Measurements from ENCODE around the gene UBE2QL1.

UBE2QL1 gene

DNA sequence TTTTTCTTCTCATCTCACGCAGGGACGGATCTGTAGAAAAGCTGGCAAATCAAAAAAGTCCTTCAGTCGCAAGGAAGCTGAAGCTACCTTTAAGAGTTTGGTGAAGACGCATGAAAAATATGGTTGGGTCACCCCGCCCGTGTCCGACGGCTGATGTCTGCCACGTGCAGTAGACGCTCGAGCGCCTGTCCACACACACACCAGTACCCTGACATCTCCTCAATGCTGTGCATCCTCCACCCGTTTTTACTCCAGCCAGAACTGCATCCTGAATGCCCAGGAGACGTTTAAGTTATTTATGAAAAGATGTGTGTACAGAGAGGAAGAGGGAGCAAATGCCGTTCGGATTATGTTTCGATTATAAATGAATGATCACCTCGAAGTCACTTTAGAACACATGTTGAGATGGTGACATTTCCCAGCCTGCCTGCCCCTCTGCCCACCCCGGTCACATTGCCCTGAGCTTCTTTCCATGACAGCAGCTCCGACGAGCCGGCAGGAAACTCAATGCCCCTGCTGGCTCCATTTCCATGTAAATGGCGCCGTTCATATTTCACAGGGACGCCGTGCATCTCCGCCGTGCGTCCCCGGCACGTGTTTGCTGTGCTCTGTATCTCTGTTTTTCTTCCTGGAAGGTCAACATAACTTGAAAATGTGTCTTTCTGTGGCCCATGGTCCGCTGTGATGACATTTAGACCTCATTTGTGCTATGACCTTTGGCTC, 42.7 kb downstream of the UBE2QL1 start:
- Histone ChIP-seq H3K4me1 (peaks cover 0 to 9% (median 0%) of the 10 kb centered on the region in 4 donors), H3K9me3 (no peaks in the 10 kb centered on the region), H3K27ac (no peak overlapping the region), H3K4me3 (no peak overlapping the region), H3K27me3 (no peaks in the 10 kb centered on the region), H3K36me3 (peaks cover 0 to 9% (median 3%) of the 10 kb centered on the region in 3 donors)
- DNase-seq = no peak
- TF ChIP-seq, protein P1, sequence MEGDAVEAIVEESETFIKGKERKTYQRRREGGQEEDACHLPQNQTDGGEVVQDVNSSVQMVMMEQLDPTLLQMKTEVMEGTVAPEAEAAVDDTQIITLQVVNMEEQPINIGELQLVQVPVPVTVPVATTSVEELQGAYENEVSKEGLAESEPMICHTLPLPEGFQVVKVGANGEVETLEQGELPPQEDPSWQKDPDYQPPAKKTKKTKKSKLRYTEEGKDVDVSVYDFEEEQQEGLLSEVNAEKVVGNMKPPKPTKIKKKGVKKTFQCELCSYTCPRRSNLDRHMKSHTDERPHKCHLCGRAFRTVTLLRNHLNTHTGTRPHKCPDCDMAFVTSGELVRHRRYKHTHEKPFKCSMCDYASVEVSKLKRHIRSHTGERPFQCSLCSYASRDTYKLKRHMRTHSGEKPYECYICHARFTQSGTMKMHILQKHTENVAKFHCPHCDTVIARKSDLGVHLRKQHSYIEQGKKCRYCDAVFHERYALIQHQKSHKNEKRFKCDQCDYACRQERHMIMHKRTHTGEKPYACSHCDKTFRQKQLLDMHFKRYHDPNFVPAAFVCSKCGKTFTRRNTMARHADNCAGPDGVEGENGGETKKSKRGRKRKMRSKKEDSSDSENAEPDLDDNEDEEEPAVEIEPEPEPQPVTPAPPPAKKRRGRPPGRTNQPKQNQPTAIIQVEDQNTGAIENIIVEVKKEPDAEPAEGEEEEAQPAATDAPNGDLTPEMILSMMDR (IDR thresholded peaks at IDR 0.05) = no peak
- intact Hi-C loops (cut with DNase I; ENCODE audit: low total_unique reads) = no loop called here

DNA sequence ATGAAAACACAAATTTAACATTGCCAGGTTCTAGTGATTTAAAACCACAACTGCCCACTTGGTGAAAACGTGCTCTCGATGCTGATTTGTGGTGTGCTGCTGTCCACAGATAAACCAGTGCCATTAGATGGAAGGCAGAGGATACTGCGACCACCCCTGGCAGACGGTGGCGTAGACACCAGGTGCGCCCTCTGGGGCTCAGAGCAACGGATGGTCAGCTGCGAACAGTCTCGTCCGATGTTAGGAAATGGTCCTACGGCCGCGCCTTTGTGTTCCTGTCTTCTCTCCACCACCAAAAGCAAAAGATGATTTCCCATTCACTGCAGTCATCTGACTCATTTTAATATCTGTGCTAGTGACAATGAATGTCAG, 43.2 kb downstream of the UBE2QL1 start:
- Histone ChIP-seq H3K4me3 (no peak overlapping the region), H3K4me1 (peaks cover 0 to 9% (median 0%) of the 10 kb centered on the region in 4 donors), H3K27me3 (no peaks in the 10 kb centered on the region), H3K27ac (no peak overlapping the region), H3K9me3 (no peaks in the 10 kb centered on the region), H3K36me3 (peaks cover 0 to 9% (median 3%) of the 10 kb centered on the region in 3 donors)
- TF ChIP-seq, protein P1 (IDR thresholded peaks at IDR 0.05) = no peak
- no peak for DNase-seq
- intact Hi-C loops (cut with DNase I; ENCODE audit: low total_unique reads) = no loop called here

DNA sequence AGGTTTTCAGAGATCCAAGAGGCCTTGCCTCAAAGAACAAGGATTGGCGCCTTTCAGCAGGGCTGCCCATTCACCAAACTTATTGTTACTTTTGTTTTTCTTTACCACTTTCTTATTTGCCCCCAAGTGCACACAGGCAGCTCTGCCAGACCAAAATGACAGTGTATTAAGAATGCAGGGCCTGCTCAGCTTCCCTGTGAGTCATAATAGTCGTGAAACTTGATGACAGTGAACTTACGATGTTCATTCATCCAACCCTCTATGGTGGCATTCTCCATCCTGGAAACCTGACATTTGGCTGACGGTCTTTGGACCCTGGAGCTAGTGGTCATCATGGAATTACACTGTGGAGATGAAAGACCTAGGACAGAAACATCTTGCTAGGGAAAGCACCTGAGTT, 44.3 kb downstream of the UBE2QL1 start:
- Histone ChIP-seq H3K4me3 (no peak overlapping the region), H3K4me1 (peaks cover 0 to 9% (median 0%) of the 10 kb centered on the region in 4 donors), H3K9me3 (no peaks in the 10 kb centered on the region), H3K27me3 (no peaks in the 10 kb centered on the region), H3K36me3 (peaks cover 0 to 9% (median 3%) of the 10 kb centered on the region in 3 donors), H3K27ac (no peak overlapping the region)
- intact Hi-C loops (cut with DNase I; ENCODE audit: low total_unique reads) = no loop called here
- DNase-seq = no peak
- TF ChIP-seq, protein P1 (IDR thresholded peaks at IDR 0.05) = no peak

DNA sequence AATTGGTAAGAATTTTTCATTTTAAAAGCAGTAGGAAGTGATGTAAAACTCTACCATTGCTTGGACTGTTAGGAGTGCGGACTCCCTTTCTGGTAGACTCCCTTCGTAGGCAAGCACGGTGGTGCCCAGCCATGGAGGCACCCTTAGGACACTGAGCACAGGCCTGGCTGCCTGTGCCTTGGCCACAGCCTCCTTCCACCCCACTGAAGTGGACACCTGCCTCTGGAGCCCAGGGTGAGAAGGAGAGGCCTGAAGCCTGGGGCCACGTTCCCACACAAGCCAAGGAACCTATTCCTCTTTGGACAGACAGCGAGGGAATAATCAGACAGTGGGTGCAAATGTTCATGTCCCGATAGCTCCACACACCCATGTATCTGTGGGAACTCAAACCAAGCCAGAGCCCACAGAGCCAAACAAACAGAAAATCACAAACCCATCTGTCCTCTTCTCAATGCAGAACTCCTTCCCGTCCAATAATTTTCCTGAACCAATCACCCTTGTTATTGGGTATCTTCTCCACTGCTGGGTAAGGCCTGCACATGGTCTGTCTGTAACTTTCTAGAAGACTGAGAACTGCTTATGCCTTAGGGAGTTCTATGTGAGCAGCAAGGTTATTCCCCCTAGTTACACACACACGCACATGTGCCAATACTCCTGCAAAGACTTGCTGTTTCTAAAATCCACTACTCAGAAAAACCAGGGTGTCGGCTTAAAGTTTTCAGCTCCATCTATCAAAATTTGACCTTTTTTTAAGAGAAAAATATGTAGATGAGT, 45.2 kb downstream of the UBE2QL1 start:
- intact Hi-C loops (cut with DNase I; ENCODE audit: low total_unique reads) = no loop called here
- DNase-seq = no peak
- no peaks in the 10 kb centered on the region for H3K9me3 ChIP-seq
- no peak overlapping the region for H3K4me3 ChIP-seq
- TF ChIP-seq, protein P1 (IDR thresholded peaks at IDR 0.05) = no peak
- H3K36me3 ChIP-seq = peaks cover 0 to 9% (median 3%) of the 10 kb centered on the region in 3 donors
- no peaks in the 10 kb centered on the region for H3K27me3 ChIP-seq
- no peak overlapping the region for H3K27ac ChIP-seq
- H3K4me1 ChIP-seq = peaks cover 0 to 9% (median 0%) of the 10 kb centered on the region in 4 donors

DNA sequence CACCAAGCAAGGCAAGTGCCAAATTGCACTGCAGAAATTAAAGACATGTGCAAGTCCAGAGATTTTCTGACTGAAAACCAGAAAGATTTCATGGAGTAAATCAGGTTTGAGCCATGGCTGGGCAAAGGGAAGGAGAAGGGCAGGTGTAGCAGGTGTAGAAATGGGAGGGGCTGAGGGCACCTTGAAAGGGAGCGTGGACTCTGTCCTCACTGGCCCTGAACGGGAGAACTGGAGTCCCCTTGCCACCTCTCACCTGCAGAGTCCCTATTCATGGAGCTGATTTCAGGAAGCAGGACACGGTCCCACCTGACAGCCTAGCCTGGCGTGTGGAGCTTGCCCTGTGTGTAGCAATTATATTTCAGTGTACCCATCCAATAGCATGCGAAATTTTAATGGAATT, 46.3 kb downstream of the UBE2QL1 start:
- no peaks in the 10 kb centered on the region for H3K9me3 ChIP-seq
- H3K27me3 ChIP-seq = no peaks in the 10 kb centered on the region
- H3K4me3 ChIP-seq = no peak overlapping the region
- peaks cover 0 to 9% (median 0%) of the 10 kb centered on the region in 4 donors for H3K4me1 ChIP-seq
- TF ChIP-seq, protein P1 (IDR thresholded peaks at IDR 0.05) = no peak
- no peak for DNase-seq
- intact Hi-C loops (cut with DNase I; ENCODE audit: low total_unique reads) = no loop called here
- peaks cover 0 to 9% (median 3%) of the 10 kb centered on the region in 3 donors for H3K36me3 ChIP-seq
- no peak overlapping the region for H3K27ac ChIP-seq

All from tibial artery (tissue), 4 donors.